GM12874 (cell line): Measurements from ENCODE around the gene GSG1L.

Experiments
- TF ChIP-seq, protein P1 (sequence below): IDR thresholded peaks from 2 replicates; pipeline ENCODE4 v1.5.1; 2011; ENCODE audit warnings: low read depth, mild to moderate bottlenecking, control low read depth, low read length, moderate library complexity; ENCODE audit not compliant: insufficient read depth

Gene GSG1L

GRCh38 chr16:27766236-27766925 is 297.1 kb downstream of the GSG1L start:
- TF ChIP-seq, protein P1, sequence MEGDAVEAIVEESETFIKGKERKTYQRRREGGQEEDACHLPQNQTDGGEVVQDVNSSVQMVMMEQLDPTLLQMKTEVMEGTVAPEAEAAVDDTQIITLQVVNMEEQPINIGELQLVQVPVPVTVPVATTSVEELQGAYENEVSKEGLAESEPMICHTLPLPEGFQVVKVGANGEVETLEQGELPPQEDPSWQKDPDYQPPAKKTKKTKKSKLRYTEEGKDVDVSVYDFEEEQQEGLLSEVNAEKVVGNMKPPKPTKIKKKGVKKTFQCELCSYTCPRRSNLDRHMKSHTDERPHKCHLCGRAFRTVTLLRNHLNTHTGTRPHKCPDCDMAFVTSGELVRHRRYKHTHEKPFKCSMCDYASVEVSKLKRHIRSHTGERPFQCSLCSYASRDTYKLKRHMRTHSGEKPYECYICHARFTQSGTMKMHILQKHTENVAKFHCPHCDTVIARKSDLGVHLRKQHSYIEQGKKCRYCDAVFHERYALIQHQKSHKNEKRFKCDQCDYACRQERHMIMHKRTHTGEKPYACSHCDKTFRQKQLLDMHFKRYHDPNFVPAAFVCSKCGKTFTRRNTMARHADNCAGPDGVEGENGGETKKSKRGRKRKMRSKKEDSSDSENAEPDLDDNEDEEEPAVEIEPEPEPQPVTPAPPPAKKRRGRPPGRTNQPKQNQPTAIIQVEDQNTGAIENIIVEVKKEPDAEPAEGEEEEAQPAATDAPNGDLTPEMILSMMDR, result no peak

GRCh38 chr16:27764869-27765675 is 298.4 kb downstream of the GSG1L start:
- TF ChIP-seq, protein P1, result no peak

DNA sequence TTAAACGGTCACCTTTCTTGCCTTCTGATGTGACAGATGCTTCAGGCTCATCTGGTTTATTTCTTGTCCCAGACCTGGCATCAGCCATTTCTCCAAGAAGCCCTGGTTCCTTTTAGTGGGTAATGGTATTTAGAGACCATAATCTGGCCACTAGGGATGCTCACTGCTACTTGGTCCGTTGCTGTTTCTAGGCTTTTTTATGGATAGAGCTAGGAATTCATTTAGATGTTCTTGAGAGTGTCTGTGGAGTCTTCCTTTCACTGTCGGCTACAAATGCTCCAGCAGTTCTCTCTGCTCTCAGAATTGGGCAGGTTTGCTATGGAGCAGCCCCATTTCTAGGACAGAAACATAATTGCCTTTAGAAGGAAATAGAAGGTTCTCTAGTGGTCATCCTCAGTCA is 299.1 kb downstream of the GSG1L start:
- TF ChIP-seq, protein P1, result no peak

- TF ChIP-seq, protein P1, result no peak
Measured at GRCh38 chr16:27762441-27762840, 301.1 kb downstream of the GSG1L start.

GRCh38 chr16:27761816-27762215 is 301.7 kb downstream of the GSG1L start:
- TF ChIP-seq, protein P1, result no peak

- TF ChIP-seq, protein P1, result no peak
Measured at GRCh38 chr16:27760789-27761176, 302.7 kb downstream of the GSG1L start.

GRCh38 chr16:27759967-27760788 is 303.3 kb downstream of the GSG1L start:
- TF ChIP-seq, protein P1, result no peak
